Measurements from ENCODE around the gene CFL1.

The CFL1 gene

GRCh38 chr11:65887723-65888162 lies 29.8 kb upstream of the CFL1 start:
- DNase-seq: no peak

DNA sequence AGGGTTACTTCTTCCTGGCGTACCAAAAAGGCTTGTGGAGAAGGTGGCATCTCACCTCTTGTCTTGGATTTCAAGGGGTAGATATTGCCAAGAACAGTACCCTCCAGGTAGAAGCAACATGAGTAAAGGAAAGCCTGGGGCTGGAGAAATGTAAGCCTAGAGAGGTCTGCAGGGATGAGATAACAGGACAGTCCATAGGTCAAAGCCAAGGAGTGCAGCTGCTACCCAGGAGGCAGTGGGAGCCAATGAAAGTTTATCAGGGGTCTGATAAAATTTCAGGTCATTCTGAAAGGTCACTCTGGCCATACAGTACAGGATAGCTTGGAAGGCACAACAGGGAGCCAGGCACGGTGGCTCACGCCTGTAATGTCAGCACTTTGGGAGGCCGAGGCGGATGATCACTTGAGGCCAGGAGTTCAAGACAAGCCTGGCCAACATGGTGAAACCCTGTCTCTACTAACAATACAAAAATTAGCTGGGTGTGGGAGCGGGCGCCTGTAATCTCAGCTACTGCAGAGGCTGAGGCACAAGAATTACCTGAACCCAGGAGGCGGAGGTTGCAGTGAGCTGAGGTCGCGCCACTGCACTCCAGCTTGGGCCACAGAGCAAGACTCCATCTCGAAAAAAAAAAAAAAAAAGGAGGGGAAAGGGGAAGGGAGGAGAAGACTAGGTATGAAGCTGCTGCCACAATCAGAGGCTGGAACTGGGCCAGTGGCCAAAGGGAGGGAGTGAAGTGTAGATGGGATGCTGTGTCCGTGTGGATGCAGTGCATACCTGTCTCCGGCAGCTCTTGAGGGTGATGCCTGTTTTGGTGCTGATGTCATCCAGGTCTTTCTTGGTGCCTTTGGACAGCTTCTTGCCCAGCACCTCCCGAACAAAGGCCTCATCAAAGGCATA lies 29.1 kb upstream of the CFL1 start:
- DNase-seq: no peak

- no peak for DNase-seq
Observed at GRCh38 chr11:65885808-65886536, 28.0 kb upstream of the CFL1 start.

- DNase-seq: no peak
Observed at GRCh38 chr11:65885231-65885630, 27.3 kb upstream of the CFL1 start.

DNA sequence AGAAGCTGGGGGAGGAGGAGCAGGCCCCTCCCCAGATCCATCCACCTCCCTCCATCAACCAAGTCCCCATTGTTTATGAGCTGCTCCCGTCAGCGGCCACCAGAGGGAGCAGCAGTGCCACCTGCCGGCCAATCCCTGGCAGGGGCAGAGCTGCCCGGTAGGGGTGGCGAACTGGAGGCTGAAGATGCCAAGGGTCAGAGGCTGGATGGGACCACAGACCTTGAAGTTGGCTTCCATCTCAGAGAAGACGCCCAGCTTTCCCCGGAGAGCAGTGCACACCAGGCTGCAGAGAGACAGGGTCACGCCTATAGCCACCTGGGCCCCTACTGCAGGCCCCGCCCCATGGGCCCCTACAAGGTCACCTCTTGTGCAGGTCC lies 26.7 kb upstream of the CFL1 start:
- peak; percentile 82 for DNase-seq

DNA sequence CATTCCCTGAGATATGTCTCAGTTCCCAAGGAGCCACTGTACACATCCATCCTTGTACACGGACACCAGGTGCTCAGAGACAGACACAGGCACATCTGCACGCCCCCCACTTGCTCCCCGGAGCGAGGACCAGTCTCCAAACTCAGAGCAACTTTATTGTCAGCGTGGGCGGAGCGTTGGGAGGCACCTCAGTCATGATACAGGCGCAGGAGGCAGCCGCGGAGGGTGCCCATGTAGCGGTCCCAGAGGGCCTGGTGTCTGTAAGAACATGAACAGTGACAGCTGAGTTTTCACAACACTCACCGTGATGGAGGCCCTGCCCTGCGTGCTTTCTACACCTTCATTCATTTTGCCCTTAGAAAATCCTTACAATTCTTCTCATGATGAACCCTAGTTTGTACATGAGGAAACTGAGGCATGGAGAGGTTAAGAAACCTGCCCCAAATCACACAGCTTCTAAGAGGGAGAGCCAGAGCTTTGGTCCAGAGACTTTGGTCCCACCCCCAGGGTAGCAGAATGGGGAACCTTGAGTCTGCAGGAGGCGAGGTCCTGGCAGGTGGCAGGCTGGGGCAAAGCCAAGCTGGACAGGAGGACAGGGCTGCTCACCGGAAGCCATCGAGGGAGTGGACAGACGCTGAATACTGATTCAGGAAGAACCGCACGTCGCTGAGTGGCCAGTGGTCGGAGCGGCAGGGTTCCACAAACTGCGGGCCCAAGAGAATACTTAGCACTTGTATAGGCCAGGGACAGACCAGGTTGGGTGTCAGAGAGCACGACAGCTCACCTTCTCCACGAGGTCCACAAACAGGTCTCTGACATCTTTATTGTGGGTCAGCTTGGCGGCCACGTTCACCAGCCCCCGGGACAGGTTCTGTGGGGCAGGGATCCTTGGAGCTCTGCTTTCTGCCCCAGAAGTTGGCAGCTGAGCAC lies 26.1 kb upstream of the CFL1 start:
- DNase-seq: no peak

DNA sequence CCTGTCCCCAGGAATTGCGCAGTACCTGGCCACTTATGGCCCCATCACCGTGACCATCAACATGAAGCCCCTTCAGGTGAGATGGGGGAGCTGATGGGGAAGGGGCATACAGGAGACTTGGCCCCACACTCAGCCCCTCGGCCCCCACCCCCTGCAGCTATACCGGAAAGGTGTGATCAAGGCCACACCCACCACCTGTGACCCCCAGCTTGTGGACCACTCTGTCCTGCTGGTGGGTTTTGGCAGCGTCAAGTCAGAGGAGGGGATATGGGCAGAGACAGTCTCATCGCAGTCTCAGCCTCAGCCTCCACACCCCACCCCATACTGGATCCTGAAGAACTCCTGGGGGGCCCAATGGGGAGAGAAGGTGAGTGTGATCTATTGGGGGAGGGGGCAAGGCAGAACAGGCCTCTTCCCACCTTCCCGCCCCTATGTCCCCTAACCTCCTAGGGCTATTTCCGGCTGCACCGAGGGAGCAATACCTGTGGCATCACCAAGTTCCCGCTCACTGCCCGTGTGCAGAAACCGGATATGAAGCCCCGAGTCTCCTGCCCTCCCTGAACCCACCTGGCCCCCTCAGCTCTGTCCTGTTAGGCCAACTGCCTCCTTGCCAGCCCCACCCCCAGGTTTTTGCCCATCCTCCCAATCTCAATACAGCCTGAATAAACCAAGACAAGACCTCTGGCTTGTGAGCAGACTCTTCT lies 25.2 kb upstream of the CFL1 start:
- no peak for DNase-seq

- DNase-seq: no peak
Observed at GRCh38 chr11:65882120-65883057, 24.4 kb upstream of the CFL1 start.

GRCh38 chr11:65880844-65881421 lies 23.0 kb upstream of the CFL1 start:
- no peak for DNase-seq

- DNase-seq: no peak
Observed at GRCh38 chr11:65880027-65880426, 22.0 kb upstream of the CFL1 start.

DNA sequence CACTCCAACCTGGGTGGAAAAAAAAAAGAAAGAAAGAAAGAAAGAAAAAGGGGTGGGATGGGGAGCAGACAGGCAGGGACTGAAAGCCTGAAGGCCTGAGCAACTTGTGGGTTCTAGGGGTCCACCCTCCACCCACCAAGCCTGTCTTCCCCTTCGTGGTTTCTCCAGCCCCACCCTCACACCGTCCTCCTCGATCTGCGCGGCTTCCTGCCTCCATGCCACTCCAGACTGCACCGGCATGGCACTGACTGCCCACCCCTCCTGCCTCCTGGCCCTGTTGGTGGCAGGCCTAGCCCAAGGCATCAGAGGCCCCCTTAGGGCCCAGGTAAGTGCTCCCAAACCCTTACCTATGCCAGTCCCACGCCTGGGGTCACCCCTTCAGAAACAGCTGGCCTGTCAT lies 21.6 kb upstream of the CFL1 start, which contains the start of gene CTSW:
Gene CTSW (plus strand): TSS at position 221 of the 400 bp plus-strand sequence. CDS start 18 bp downstream, at position 239.
- DNase-seq: peak; percentile 39

- DNase-seq: peak; percentile 96
Observed at GRCh38 chr11:65873318-65874156, 15.6 kb upstream of the CFL1 start.

DNA sequence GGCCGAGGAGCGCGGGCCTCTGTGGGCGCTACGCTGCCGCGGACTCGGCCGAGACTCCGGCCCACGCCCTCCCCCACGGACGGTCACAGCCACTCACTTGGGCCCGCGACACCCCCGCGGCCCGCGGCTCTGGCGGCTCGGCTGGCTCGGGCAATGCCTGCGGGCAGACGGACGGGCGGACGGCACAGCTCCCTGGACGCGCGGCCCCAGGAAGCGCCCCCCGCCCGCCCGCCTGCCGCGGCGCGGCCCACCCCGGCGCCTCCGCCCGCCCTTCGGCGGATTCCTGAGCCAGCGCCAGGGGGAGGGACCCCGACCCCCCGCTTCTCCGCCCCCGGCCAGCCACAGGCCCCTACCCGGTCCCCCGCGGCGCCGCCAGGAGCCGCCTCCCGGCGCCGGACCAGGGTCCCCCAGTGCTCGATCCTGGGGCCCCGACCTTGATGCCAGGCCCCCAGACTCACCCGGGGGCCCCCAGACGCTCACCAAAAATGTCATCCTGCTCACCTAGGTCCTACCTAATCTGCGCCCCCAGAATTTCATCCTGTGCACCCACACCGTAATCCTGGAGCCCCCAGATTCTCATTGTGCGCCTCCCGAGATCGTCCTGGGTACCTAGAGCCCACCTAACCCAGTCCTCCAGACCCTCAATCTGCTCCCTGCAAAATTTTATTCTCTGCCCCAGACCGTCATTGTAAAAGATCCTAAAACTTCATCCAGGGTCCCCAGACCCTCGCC lies 14.8 kb upstream of the CFL1 start, which contains the start of gene EFEMP2:
Gene EFEMP2 (minus strand): TSS at position 215 of the 732 bp plus-strand sequence. CDS start 446 bp downstream, outside the sequence.
- DNase-seq: no peak

DNA sequence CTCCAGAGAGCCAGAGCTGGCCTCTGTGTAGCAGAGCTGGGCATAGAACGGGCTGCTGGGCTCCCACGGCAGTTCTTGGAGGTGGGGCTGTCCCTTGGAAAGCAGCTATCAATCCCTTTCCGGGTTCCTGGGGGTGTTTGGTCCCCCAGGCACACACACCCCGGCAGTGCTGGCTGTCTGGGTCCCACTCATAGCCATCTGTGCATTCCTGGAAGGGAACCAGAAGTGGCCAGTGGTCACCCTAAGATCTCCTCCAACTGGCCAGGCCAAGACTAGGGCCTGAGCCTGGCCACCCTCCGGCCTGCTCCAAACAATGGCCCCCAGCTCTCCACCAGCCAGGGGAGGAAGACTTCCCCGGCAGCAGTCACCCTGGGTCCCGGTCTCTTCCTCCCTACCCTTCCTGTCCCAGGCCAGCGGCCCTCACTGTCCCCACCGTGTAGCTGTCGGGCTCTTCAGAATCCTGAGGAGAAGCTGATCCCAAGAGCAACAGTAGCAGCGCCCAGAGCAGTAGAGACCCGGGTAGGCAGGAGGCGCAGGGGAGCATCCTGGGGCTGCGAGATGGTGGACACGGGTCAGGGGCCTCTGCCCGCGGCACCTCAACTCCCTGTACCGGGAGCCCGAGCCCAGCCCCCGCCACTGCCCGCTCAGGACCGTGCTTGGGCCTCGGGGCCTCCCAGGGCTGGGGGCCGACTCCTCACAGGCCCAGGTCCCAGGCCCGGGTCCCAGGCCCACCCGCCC lies 14.0 kb upstream of the CFL1 start:
- DNase-seq: no peak

DNA sequence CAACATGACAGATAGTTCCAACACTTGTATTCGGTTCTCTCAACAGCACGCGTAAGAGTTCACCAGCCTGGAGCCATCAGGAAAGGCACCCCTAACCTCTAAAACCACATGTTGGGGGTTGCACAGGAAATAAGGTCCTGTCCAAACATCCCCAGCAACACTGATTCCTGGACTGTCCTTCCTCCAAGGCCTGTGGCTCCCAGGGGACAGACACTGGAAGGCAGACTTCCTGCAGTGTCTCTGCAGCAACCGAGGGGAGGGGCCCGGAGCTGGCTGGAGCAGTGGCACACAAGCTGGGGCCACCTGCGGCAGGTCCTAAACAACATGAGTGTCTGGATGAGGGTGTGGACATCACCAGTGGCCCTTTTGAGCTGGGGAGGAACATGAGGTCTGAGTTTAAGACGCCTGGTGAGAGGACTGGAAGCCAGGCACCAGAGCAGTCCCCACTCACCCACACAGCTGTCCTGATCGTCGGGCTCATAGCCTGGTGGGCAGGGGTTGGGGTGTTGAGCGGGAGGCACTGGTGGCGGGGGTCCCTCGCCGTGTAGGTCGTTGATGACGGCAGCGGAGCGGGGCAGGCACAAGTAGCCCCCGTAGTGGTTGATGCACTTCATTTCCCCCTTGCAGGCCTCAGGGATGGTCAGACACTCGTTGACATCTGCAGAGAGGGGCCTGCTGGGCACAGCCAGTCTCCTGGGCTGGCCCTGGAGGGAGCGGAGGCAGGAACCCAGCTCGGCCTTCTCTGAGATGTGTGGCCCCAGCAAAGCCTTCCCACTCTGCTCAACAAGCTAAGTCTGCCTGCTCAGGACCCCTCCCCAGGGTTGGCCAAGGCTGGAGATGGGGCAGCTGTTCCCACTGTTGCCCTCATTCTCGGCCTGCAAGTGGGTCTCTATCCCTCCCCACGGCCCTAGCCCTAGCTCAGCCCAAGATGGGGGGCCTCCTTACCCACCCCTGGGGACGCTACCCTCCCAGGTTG lies 13.0 kb upstream of the CFL1 start:
- DNase-seq: no peak

GRCh38 chr11:65870307-65870658 lies 12.3 kb upstream of the CFL1 start:
- DNase-seq: no peak
